Smooth muscle cell of bladder (primary cell): ENCODE data around the gene PDHB. TPM values are rescaled to one million over a fixed set of nuclear protein-coding genes. Genes with fewer than 3 reads are reported as not detected.

Experiments used
- total RNA-seq: library from RNA; depleted of rRNA; stranded (reverse); fragments of >200 nt; gene quantifications from 2 replicates; pipeline ENCODE4 v1.2.3, GENCODE V29; 2014

PDHB gene
- total RNA-seq, result 77.7 and 78.6 TPM in 2 replicates

DNA sequence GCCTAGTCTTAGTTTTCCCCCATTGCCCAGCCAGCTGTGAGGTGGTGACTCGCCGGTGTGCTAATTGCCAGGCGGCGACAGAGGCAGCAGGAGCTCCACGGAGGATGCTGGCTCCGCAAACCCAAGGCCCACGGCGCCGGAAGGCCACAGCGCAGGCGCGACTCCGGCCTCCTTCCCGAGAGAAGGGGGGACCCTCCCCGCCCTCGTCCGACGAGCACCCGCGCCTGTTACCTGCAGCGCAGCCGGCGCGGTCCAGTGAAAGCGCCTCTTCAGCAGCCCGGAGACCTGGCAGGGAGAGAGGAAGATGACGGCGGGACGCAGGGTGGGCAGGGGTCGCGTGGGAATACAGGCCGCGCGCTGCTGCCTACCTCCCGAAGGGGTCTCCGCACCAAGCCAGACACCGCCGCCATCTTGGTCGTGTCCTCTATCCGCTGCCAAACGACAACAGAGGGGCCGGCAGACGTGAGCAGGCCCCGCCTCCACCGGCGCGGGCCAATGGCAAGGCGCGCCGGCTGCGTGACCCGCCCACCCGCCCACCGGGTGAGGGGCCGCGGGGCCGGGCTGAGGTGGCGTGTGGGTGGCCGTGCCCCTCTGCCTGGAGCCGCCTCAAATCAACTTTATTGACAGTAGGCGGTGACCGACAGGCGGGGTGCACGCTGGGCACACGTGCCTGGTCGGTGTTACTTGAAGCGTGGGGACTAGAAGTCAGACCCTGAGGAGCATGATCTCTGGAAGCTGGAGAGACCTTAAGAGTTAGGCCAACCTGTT, at the start of gene PDHB:
Gene PDHB, minus strand, starts transcription at position 433 of the 768 bp plus-strand sequence. Its CDS starts 23 bp downstream, at position 410.

Other genes starting within 250 kb of the PDHB start
- gene DNASE1L3, start 222.9 kb downstream of the PDHB start, total RNA-seq, result 0.18 TPM in 1 of 2 replicates, not detected in the other
- gene ABHD6, start 196.0 kb downstream of the PDHB start, total RNA-seq, result 5.5 and 8.8 TPM in 2 replicates
- gene RPP14, start 127.6 kb downstream of the PDHB start, total RNA-seq, result 9.1 and 12.2 TPM in 2 replicates
- 5.7 and 9.5 TPM in 2 replicates for gene HTD2, start 127.3 kb downstream of the PDHB start, total RNA-seq
- gene PXK, start 100.9 kb downstream of the PDHB start, total RNA-seq, result 40.1 and 52.6 TPM in 2 replicates
- gene KCTD6, start 58.3 kb upstream of the PDHB start, total RNA-seq, result 7.6 and 8.1 TPM in 2 replicates
- gene ACOX2, start 103.4 kb upstream of the PDHB start, total RNA-seq, result 23.3 and 25.8 TPM in 2 replicates
- under 0.01 TPM in 1 of 2 replicates, not detected in the other for gene FAM107A, start 143.6 kb upstream of the PDHB start, total RNA-seq
- gene FAM3D, start 232.9 kb upstream of the PDHB start, total RNA-seq, result not detected in 2 replicates